Astrocyte of the cerebellum (primary cell): ENCODE measurements around the gene SLC38A11.

Experiments used
- DNase-seq: peaks from one replicate; pipeline ENCODE4 v3.0.0-alpha.2; 2011; ENCODE audit warnings: low read depth
- H3K4me3 ChIP-seq: 2 replicates; pipeline ENCODE4 v1.5.1; 2011; ENCODE audit warnings: mild to moderate bottlenecking, low read depth, low read length, moderate library complexity
- in situ Hi-C: cut with HindIII; loops from 2 replicates; pipeline ENCODE4 v1.10.0; 2017; ENCODE audit warnings: low sequenced_read_pairs
- TF ChIP-seq, protein P1 (sequence below): IDR thresholded peaks from 2 replicates; pipeline ENCODE4 v1.5.1; 2012; ENCODE audit warnings: low read length, low read depth, moderate library complexity, mild to moderate bottlenecking; ENCODE audit errors: missing control alignments

Gene SLC38A11

DNA sequence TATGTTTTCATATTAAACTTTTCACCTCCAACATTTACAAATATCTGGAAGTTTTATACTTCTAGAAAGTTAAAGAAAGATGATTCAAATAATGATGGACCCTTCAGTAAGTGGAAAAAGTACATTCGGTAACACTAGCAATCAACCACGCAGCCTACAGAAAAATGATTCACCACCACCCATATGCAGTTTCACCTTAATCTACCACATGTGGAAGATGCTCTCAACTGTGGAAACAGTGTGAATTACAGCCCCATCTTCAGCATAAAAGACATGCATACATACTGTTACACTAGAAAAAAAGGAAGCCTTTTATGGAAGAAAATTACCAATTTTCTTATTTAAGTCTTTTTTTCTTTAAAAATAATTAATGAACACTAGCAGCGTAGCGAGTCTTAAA, 1.1 kb downstream of the SLC38A11 start:
- DNase-seq: no peak
- TF ChIP-seq, protein P1, sequence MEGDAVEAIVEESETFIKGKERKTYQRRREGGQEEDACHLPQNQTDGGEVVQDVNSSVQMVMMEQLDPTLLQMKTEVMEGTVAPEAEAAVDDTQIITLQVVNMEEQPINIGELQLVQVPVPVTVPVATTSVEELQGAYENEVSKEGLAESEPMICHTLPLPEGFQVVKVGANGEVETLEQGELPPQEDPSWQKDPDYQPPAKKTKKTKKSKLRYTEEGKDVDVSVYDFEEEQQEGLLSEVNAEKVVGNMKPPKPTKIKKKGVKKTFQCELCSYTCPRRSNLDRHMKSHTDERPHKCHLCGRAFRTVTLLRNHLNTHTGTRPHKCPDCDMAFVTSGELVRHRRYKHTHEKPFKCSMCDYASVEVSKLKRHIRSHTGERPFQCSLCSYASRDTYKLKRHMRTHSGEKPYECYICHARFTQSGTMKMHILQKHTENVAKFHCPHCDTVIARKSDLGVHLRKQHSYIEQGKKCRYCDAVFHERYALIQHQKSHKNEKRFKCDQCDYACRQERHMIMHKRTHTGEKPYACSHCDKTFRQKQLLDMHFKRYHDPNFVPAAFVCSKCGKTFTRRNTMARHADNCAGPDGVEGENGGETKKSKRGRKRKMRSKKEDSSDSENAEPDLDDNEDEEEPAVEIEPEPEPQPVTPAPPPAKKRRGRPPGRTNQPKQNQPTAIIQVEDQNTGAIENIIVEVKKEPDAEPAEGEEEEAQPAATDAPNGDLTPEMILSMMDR: no peak
- H3K4me3 ChIP-seq: no peak overlapping the region
- in situ Hi-C loops: no loop called here

DNA sequence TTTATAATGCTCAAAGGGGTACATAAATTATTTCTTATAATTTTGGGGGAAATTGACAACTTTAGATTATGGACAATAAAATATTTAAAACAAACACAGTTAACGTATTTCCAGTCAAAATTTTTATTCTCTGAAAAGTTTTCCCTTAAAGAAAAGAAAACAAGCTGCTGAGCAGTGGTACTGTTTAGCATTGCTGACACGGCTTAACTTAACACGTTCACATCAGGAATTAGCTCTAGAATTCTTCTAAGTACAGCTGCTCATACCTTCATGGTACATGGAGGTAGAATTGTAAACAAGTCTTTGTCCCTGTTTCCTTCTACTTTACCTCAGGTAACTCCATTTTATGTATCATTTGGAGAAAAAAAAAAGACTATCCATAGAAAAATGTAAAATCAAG, 2.0 kb downstream of the SLC38A11 start:
- in situ Hi-C loops: no loop called here
- DNase-seq: no peak
- TF ChIP-seq, protein P1: no peak
- no peak overlapping the region for H3K4me3 ChIP-seq

GRCh38 chr2:164952057-164952702, 3.1 kb downstream of the SLC38A11 start:
- in situ Hi-C loops: no loop called here
- no peak overlapping the region for H3K4me3 ChIP-seq
- TF ChIP-seq, protein P1: no peak
- DNase-seq: no peak

DNA sequence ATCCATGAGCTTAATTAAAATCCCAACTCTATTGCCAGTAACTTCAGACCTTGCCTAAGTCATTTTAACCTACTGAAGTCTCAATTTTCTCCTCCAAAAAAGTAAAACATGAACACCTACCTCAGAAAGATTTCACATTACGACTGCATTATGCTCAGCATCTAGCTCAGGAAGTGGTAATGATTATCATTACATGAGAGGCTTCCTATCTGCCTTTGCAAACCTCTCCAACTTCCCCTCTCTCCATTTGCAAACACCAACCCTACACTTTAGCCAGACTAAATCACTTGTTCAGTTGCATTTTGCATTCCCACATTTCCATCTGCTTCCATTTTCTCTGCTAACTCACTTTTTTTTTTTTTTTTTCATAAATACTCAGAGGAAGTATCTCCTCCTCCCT, 6.8 kb downstream of the SLC38A11 start:
- no peak overlapping the region for H3K4me3 ChIP-seq
- in situ Hi-C loops: no loop called here
- TF ChIP-seq, protein P1: no peak
- no peak for DNase-seq

GRCh38 chr2:164947281-164947680, 8.0 kb downstream of the SLC38A11 start:
- TF ChIP-seq, protein P1: no peak
- H3K4me3 ChIP-seq: no peak overlapping the region
- in situ Hi-C loops: no loop called here
- no peak for DNase-seq

DNA sequence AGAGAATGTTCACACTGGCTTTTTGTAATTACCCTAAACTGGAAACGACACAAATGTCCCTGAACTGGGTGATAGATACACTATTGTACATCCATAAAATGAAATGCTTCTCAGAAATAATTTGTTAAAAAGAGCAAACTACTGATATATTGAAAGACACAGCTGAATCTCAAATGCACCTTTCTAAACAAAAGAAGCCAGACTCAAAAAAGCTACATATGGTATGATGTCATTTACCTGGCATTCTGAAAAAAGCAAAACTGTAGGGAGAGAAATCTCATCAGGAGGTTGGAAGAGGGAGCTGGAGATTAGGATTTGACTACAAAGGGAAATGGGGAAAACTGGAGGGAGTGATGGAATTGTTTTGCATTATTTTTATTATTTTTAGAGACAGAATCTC, 12.0 kb downstream of the SLC38A11 start:
- in situ Hi-C loops: no loop called here
- no peak overlapping the region for H3K4me3 ChIP-seq
- TF ChIP-seq, protein P1: no peak
- no peak for DNase-seq
